Activated CD8-positive, alpha-beta memory T cell treated with anti-CD3 and anti-CD28 coated beads for 36 hours (primary cell): ENCODE measurements around the gene DISP2. TPM values are rescaled to one million over a fixed set of nuclear protein-coding genes. Genes with fewer than 3 reads are reported as not detected.

Experiments
- CTCF ChIA-PET: fragments of 350-600 bp; sonication (Branson Sonifier 250); formaldehyde crosslinking; loops from one replicate; lab custom pipeline; 2021; ENCODE audit warnings: antibody characterized with exemption; lab: Charles Lee
- POLR2A ChIA-PET: fragments of 350-600 bp; sonication (Branson Sonifier 250); formaldehyde crosslinking; loops from one replicate; lab custom pipeline; 2021; ENCODE audit warnings: antibody characterized with exemption; lab: Charles Lee
- total RNA-seq, 2 experiments: library from RNA; stranded (reverse); gene quantifications; one replicate each; pipeline ENCODE4 v1.2.3, GENCODE V29; 2021

The DISP2 gene
- total RNA-seq, 2 experiments from 2014 or later, result 0.15 to 0.36 TPM

GRCh38 chr15:40388941-40389823, 31.2 kb downstream of the DISP2 start:
- POLR2A ChIA-PET, result interaction anchor here (0.5 to 2.1 kb wide), 2 partner anchors 9 to 319 kb away, joined by 4 read pairs; no protein-coding TSS in a partner anchor
- CTCF ChIA-PET, result interaction anchor here (1.0 kb wide), 2 partner anchors 33 to 45 kb away, joined by 3 to 4 read pairs; no protein-coding TSS in a partner anchor

- ChIA-PET CTCF (interaction anchor here (1.0 kb wide), 2 partner anchors 32 to 46 kb away, joined by 3 to 4 read pairs; no protein-coding TSS in a partner anchor), POLR2A (interaction anchor here (0.5 to 2.1 kb wide), 2 partner anchors 8 to 318 kb away, joined by 4 read pairs; no protein-coding TSS in a partner anchor)
Measured at GRCh38 chr15:40389824-40390595, 32.0 kb downstream of the DISP2 start.

GRCh38 chr15:40392986-40393948, 35.2 kb downstream of the DISP2 start:
- CTCF ChIA-PET, result no interaction called here
- POLR2A ChIA-PET, result no interaction called here

- ChIA-PET POLR2A (interaction anchor here (0.7 to 1.4 kb wide), 4 partner anchors 9 to 56 kb away, joined by 4 to 18 read pairs (median 8); no protein-coding TSS in a partner anchor), CTCF (interaction anchor here (0.6 to 2.9 kb wide), 5 partner anchors 9 to 28 kb away, joined by 3 to 11 read pairs (median 3); partner anchors contain the start of gene KNSTRN)
Measured at GRCh38 chr15:40397688-40398412, 39.8 kb downstream of the DISP2 start.

- POLR2A ChIA-PET, result interaction anchor here (1.2 to 1.4 kb wide), 2 partner anchors 10 to 14 kb away, joined by 4 to 6 read pairs; no protein-coding TSS in a partner anchor
- CTCF ChIA-PET, result interaction anchor here (1.0 to 2.9 kb wide), 3 partner anchors 16 to 29 kb away, joined by 3 to 11 read pairs (median 3); partner anchors contain the start of gene KNSTRN
Measured at GRCh38 chr15:40398413-40398873, 40.4 kb downstream of the DISP2 start.

- ChIA-PET CTCF (interaction anchor here (2.9 kb wide), 1 partner anchor 23 kb away, joined by 11 read pairs; no protein-coding TSS in a partner anchor), POLR2A (no interaction called here)
Measured at GRCh38 chr15:40399370-40399769, 41.4 kb downstream of the DISP2 start.

GRCh38 chr15:40405501-40406381, 47.7 kb downstream of the DISP2 start, which contains the start of gene IVD:
Gene IVD, plus strand, starts transcription at chr15:40405795. Its CDS starts 33 bp downstream, at chr15:40405828.
- POLR2A ChIA-PET, result interaction anchor here (0.6 to 3.0 kb wide), 7 partner anchors 9 to 83 kb away, joined by 3 to 14 read pairs (median 5); partner anchors contain the start of genes BAHD1, INAFM2 and KNSTRN
- CTCF ChIA-PET, result interaction anchor here (1.1 to 3.1 kb wide), 8 partner anchors 15 to 131 kb away, joined by 3 to 9 read pairs (median 4); partner anchors contain the start of genes KNSTRN and PLCB2

GRCh38 chr15:40407330-40407990, 49.4 kb downstream of the DISP2 start:
- ChIA-PET POLR2A (no interaction called here), CTCF (interaction anchor here (0.7 to 3.1 kb wide), 6 partner anchors 10 to 133 kb away, joined by 3 to 9 read pairs (median 3); partner anchors contain the start of genes BAHD1 and KNSTRN)

- ChIA-PET CTCF (no interaction called here), POLR2A (interaction anchor here (0.6 kb wide), 1 partner anchor 26 kb away, joined by 3 read pairs; no protein-coding TSS in a partner anchor)
Measured at GRCh38 chr15:40409366-40409765, 51.3 kb downstream of the DISP2 start.

- POLR2A ChIA-PET, result interaction anchor here (0.6 kb wide), 1 partner anchor 89 kb away, joined by 4 read pairs; no protein-coding TSS in a partner anchor
- CTCF ChIA-PET, result interaction anchor here (1.0 to 1.8 kb wide), 4 partner anchors 11 to 73 kb away, joined by 3 to 5 read pairs (median 3); no protein-coding TSS in a partner anchor
Measured at GRCh38 chr15:40410476-40410875, 52.5 kb downstream of the DISP2 start.

GRCh38 chr15:40412095-40412759, 54.2 kb downstream of the DISP2 start:
- CTCF ChIA-PET, result no interaction called here
- POLR2A ChIA-PET, result no interaction called here

GRCh38 chr15:40413036-40413435, 55.0 kb downstream of the DISP2 start:
- CTCF ChIA-PET, result interaction anchor here (0.7 kb wide), 1 partner anchor 67 kb away, joined by 3 read pairs; no protein-coding TSS in a partner anchor
- POLR2A ChIA-PET, result no interaction called here

GRCh38 chr15:40414816-40415215, 56.8 kb downstream of the DISP2 start:
- POLR2A ChIA-PET, result no interaction called here
- CTCF ChIA-PET, result interaction anchor here (0.5 to 1.4 kb wide), 4 partner anchors 46 to 175 kb away, joined by 3 to 6 read pairs (median 4); no protein-coding TSS in a partner anchor

- ChIA-PET CTCF (interaction anchor here (0.5 to 1.4 kb wide), 2 partner anchors 76 to 174 kb away, joined by 3 to 4 read pairs; no protein-coding TSS in a partner anchor), POLR2A (no interaction called here)
Measured at GRCh38 chr15:40415226-40415625, 57.2 kb downstream of the DISP2 start.
